Jurkat, Clone E6-1 (cell line): Measurements from ENCODE around the gene TMEM114.
"Not testable (repeated sequence)": the region's sequence is repeated elsewhere in the genome, so short reads cannot be mapped to it uniquely, and the experiment has no call there.

Experiments used
- DNase-seq: peaks from one replicate; pipeline ENCODE4 v3.0.0-alpha.2; 2011; ENCODE audit warnings: low read depth, low spot score
- H3K4me3 ChIP-seq: 2 replicates; pipeline ENCODE4 v1.5.1; 2011; ENCODE audit warnings: mild to moderate bottlenecking, low read length, control low read depth, moderate library complexity

Gene TMEM114

DNA sequence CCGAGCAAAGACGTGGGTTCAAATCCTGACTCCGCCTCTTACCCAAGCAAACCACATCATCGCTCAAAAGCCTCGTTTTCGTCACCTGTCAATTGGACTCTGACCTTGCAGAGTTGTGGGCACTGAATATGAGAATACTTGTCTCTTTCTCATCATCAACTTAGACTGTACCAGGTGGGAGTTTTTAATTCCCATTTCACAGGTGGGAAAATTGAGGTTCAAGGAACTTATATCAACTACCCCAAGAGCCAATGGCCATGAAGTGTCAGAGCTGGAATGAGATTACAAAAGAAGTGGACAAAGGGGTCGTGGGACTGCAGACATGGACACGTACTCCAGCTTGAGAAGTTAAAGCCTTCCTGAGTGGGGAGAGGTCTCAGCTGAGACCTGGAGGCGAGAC is 10.8 kb downstream of the TMEM114 start:
- DNase-seq: no peak
- no peak overlapping the region for H3K4me3 ChIP-seq

- DNase-seq: no peak
- H3K4me3 ChIP-seq: no peak overlapping the region
These were observed 12.5 kb downstream of the TMEM114 start for GRCh38 chr16:8577678-8578304.

DNA sequence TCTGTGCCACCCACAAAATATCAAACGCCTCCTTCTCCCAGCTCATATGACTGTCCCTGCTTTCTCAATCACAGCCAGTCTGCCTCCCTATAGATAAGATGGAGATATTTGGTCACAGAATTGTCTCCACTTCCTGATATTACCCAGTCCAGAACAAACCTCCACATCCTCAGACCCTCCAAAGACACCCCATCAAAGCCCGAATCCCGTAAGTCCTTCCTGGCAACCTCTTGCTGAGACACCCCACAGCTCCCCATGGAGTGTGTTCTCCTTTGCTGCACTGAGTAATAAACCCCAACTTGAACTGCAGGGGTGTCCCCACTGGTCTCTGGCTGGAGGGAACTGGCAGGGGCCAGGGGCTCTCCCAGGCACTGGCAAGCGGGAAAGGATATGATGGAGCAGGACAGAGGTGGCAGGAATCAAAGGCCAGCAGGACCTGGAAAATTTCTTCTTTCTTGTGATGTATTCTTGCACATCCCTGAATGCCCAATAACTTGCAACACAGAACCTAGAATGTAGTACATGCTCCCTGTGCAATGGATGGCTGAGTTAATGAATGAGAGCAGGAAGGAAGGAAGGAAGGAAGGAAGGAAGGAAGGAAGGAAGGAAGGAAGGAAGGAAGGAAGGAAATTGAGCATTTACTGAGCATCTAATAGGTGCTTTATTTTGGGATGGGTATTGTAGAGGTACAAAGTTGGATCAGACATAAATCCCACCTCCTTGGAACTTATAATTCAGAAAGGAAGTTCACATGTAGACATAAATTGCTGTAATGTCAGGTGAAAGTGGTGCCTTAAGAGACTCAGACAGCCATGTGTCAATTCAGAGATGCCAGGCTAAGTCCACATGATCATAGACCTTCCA is 13.9 kb downstream of the TMEM114 start:
- no peak for DNase-seq
- no peak overlapping the region for H3K4me3 ChIP-seq

- DNase-seq: no peak
- no peak overlapping the region for H3K4me3 ChIP-seq
These were observed 14.9 kb downstream of the TMEM114 start for GRCh38 chr16:8575399-8575798.

GRCh38 chr16:8572919-8573724 is 17.2 kb downstream of the TMEM114 start:
- no peak overlapping the region for H3K4me3 ChIP-seq
- peak; percentile 41 for DNase-seq

GRCh38 chr16:8572063-8572918 is 18.0 kb downstream of the TMEM114 start:
- no peak overlapping the region for H3K4me3 ChIP-seq
- DNase-seq: no peak

DNA sequence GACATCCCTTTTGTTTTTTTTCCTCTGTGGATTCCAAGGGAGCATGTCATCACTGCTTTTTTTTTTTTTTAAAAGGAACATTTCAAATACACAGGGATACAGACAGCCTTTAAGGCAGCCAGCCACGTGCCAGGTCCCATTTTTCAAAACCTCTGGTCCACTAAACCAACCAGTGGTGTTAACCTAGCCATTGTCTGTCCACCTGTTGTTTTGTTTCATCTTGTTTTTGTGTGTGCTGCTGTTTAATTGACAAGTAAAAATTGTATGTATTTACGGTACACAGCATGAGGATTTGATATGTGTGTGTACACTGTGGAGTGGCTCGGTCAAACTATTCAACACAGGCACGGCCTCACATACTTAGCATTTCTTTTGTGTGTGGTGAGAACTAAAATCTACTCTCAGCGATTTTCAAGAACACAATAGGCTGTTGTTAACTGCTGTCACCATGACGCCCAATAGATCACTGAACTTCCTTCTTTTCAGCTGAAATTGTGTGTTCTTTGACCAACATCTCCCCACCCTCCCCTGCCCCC is 19.2 kb downstream of the TMEM114 start:
- H3K4me3 ChIP-seq: no peak overlapping the region
- no peak for DNase-seq

- not testable (repeated sequence) for H3K4me3 ChIP-seq, DNase-seq
These were observed 19.9 kb downstream of the TMEM114 start for GRCh38 chr16:8570393-8570792.

DNA sequence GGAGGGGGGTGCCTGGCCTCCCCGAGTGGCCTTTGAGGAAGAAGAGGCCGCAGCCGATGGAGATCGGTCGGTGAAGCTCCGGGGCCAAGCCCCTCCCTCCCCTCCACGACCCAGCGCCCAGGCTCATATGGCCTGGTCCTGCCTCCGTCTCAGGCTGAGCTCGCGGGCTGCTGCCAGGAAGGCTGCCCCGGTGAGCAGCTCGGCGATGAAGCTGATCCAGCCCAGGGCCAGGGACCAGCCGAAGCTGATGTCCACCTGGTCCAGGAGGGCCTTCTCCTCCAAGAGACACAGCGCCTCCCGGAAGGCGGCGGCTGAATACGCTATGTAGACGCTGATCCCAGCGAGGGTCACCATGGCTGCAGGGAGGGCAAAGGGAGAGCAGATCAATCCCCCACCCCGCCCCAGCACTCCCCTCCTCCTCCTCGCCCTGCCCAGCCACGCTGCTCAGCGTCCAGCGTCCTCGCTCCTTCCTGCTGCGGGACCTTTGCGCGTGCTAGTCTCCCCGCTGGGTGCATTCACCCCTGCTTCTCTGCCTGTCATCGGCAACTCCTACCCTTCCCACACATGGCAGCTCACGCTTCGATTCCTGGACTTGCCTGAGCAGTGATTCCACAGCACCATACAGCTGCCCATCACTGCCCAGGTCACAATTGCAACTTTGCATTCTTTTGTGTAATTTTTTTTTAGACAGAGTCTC is 20.5 kb downstream of the TMEM114 start:
- no peak for DNase-seq
- H3K4me3 ChIP-seq: no peak overlapping the region

DNA sequence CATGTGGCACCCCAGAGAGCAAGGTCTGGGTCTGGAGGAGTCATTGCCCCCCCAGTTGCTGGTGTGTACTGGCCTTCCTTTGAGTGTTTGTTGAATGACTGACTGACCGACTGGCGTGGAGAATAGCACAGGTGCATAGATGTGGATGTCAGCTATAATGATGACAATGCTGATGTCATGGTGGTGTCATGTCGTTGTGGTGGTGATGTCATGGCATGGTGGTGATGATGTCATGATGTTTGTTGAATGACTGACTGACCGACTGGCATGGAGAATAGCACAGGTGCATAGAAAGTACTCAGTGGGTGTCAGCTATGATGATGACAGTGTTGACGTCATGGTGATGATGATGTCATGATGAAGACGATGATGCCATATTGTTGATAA is 22.1 kb downstream of the TMEM114 start:
- DNase-seq: no peak
- H3K4me3 ChIP-seq: no peak overlapping the region

DNA sequence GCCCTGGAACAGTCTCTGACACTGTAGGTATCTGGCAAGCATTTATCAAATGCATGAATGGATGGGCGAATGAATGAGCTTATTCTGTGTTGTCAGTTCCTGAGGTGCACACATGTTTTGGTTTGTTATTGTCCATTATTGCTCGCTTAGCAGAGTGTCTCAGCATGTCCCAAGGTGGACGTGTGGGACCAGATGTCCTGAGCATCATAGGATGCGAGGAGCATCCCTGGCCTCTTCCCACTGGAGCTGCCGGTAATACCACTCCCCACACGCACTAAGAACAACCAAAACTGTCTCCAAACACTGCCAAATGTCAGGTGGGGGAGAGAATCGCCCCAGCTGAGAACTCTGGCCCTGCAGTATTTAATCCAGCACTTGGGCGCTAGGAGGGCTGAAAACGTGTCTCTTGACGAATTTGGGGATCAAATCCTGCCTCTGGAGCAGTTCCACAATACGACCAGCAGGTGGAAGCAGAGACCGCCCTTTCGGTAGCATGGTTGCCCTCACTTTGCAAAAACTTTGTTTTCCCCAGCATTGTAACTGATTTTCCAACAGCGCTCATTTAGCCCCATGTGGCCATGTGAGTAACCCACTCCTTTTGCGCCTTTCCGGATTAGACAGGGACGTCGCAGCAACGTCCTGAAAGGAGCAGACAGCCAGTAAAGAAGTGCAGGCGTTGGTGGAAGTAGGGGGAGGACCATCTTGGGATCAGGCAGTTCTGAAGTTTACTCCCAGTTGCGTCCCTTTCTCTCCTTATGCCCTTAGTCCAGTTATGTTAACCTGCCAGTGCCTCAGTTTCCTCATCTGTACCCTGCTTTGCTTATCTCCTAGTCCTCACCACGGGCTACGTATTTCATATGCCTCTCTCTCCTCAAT is 22.7 kb downstream of the TMEM114 start:
- peak; percentile 91 for DNase-seq
- H3K4me3 ChIP-seq: no peak overlapping the region

GRCh38 chr16:8565498-8565897 is 24.8 kb downstream of the TMEM114 start:
- no peak overlapping the region for H3K4me3 ChIP-seq
- no peak for DNase-seq

GRCh38 chr16:8564934-8565345 is 25.4 kb downstream of the TMEM114 start:
- H3K4me3 ChIP-seq: no peak overlapping the region

GRCh38 chr16:8563944-8564540 is 26.3 kb downstream of the TMEM114 start:
- not testable (repeated sequence) for DNase-seq, H3K4me3 ChIP-seq

More at GRCh38 chr16:8564934-8565345, 25.4 kb downstream of the TMEM114 start:
- no peak for DNase-seq

DNA sequence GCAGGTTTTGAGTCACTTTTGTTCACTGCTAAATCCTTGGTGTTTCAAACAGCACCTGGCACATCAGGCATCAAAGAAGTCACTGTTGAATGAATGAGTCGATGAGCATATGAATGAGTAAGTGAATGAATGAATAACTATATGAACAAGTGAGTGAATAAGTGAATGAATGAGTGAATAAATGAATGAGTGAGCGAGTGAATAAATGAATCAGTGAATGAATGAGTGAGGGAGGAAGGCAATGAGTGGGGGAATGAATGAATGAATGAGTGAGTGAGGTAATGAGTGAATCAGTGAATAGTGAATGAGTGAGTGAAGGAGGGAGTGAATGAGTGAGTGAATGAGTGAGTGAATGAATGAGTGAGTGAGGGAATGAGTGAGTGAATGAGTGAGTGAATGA is 28.8 kb downstream of the TMEM114 start:
- no peak for DNase-seq
- H3K4me3 ChIP-seq: no peak overlapping the region

DNA sequence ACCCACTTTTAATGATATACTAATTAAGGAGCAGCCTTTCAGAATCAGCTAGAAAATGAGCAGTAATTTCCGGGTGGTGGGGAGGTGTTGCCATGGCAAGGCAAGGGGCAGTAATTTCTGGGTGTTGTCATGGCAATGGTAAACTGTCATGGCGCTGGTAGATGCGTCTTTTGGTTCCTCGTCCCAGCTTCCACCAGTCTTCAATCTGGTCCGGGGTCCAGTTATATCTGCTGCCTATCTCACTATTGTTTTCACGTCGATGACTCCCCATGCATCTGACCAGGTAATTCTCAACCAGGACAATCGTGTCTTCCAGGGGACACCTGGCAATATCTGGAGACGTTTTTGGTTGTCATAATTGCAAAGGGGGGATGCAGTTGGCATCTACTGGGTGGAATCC is 34.9 kb downstream of the TMEM114 start:
- DNase-seq: no peak
- H3K4me3 ChIP-seq: no peak overlapping the region

DNA sequence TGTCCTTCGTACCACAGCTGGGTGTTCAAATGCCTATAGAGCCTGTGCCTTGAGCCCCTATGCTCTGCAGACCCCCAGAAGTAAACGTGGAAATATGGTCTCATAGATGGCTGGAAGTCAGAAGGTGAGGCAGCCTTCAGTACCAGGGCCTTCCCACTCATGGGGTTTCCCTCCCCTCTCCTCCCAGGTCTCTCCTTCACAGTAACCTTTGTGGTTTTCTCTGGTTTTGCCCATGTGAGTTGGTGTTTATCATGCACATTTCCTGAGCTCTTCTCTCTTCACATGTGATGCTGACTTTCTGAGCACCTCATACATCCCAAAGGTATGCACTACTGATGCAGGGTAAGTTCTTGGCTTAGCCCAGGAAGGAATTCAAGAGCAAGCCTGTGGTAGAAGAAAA is 35.4 kb downstream of the TMEM114 start:
- no peak overlapping the region for H3K4me3 ChIP-seq
- DNase-seq: no peak
